Measurements from ENCODE around the gene ACTA1. TPM values are rescaled to one million over a fixed set of nuclear protein-coding genes. Genes with fewer than 3 reads are reported as not detected.
"Not testable (repeated sequence)": the region's sequence is repeated elsewhere in the genome, so short reads cannot be mapped to it uniquely, and the experiment has no call there.

ACTA1 gene
- not detected in 2 replicates for total RNA-seq

GRCh38 chr1:229434005-229434640, at the start of gene ACTA1:
TSS of gene ACTA1 (minus strand) at chr1:229434094. CDS start at chr1:229433115, 979 bp downstream.
- no peak for DNase-seq (ENCODE audit: low read depth in 2 of 2)

GRCh38 chr1:229482511-229482910, 48.6 kb upstream of the ACTA1 start:
- no peak for DNase-seq (ENCODE audit: low read depth in 2 of 2)

GRCh38 chr1:229480495-229480894, 46.6 kb upstream of the ACTA1 start:
- no peak for DNase-seq (ENCODE audit: low read depth in 2 of 2)

- peak in 1 of 2 donors; percentile 6 for DNase-seq (ENCODE audit: low read depth in 2 of 2)
Measured at GRCh38 chr1:229479660-229480399, 45.9 kb upstream of the ACTA1 start.

- DNase-seq (ENCODE audit: low read depth in 2 of 2) = no peak
Measured at GRCh38 chr1:229478852-229479251, 45.0 kb upstream of the ACTA1 start.

GRCh38 chr1:229475859-229476258, 42.0 kb upstream of the ACTA1 start:
- DNase-seq (ENCODE audit: low read depth in 2 of 2) = not testable (repeated sequence)

- no peak for DNase-seq (ENCODE audit: low read depth in 2 of 2)
Measured at GRCh38 chr1:229474509-229474908, 40.6 kb upstream of the ACTA1 start.

- no peak for DNase-seq (ENCODE audit: low read depth in 2 of 2)
Measured at GRCh38 chr1:229471175-229471574, 37.3 kb upstream of the ACTA1 start.

GRCh38 chr1:229470406-229471043, 36.6 kb upstream of the ACTA1 start:
- no peak for DNase-seq (ENCODE audit: low read depth in 2 of 2)

GRCh38 chr1:229466887-229467286, 33.0 kb upstream of the ACTA1 start:
- DNase-seq (ENCODE audit: low read depth in 2 of 2) = no peak

- no peak for DNase-seq (ENCODE audit: low read depth in 2 of 2)
Measured at GRCh38 chr1:229464672-229465071, 30.8 kb upstream of the ACTA1 start.

GRCh38 chr1:229461032-229461668, 27.3 kb upstream of the ACTA1 start:
- no peak for DNase-seq (ENCODE audit: low read depth in 2 of 2)

GRCh38 chr1:229459815-229460214, 25.9 kb upstream of the ACTA1 start:
- DNase-seq (ENCODE audit: low read depth in 2 of 2) = no peak

- no peak for DNase-seq (ENCODE audit: low read depth in 2 of 2)
Measured at GRCh38 chr1:229457436-229457835, 23.5 kb upstream of the ACTA1 start.

GRCh38 chr1:229456016-229456415, 22.1 kb upstream of the ACTA1 start:
- DNase-seq (ENCODE audit: low read depth in 2 of 2) = no peak

GRCh38 chr1:229454056-229454455, 20.2 kb upstream of the ACTA1 start:
- peak in 1 of 2 donors; percentile 56 for DNase-seq (ENCODE audit: low read depth in 2 of 2)

GRCh38 chr1:229452956-229453801, 19.3 kb upstream of the ACTA1 start:
- peak in 1 of 2 donors; percentile 40 for DNase-seq (ENCODE audit: low read depth in 2 of 2)

GRCh38 chr1:229448845-229449244, 15.0 kb upstream of the ACTA1 start:
- no peak for DNase-seq (ENCODE audit: low read depth in 2 of 2)

- DNase-seq (ENCODE audit: low read depth in 2 of 2) = no peak
Measured at GRCh38 chr1:229448354-229448753, 14.5 kb upstream of the ACTA1 start.

GRCh38 chr1:229447809-229448252, 13.9 kb upstream of the ACTA1 start:
- DNase-seq (ENCODE audit: low read depth in 2 of 2) = no peak

- DNase-seq (ENCODE audit: low read depth in 2 of 2) = no peak
Measured at GRCh38 chr1:229445828-229446227, 11.9 kb upstream of the ACTA1 start.

Measured in lung microvascular endothelial cell (primary cell).